Stomach (tissue), 9 donors: ENCODE results near the gene P3H3. TPM values are rescaled to one million over a fixed set of nuclear protein-coding genes. Genes with fewer than 3 reads are reported as not detected.

ENCODE experiments used
- DNase-seq, 2 donors: peaks; one replicate each; pipeline versions ENCODE4 v3.0.0 to v3.0.0-alpha.2; 2013 to 2019
- H3K27ac ChIP-seq, 5 donors: fragments of 200-600 bp in 4 of 5; sonication (generic) in 4 of 5; one replicate each; pipeline ENCODE4 v1.5.1; 2013 to 2019; ENCODE audit warnings: mild to moderate bottlenecking in 1 of 5, moderate library complexity in 1 of 5
- H3K27me3 ChIP-seq, 3 donors: fragments of 200-600 bp; sonication (generic); one replicate each; pipeline ENCODE4 v1.5.1; 2017 to 2019; ENCODE audit warnings: mixed run types in 1 of 3
- H3K36me3 ChIP-seq, 4 donors: fragments of 200-600 bp; sonication (generic); 1 replicate in 3 of 4; 2 replicates in 1 of 4; pipeline ENCODE4 v1.5.1; 2016 to 2019
- H3K4me1 ChIP-seq, 4 donors: fragments of 200-600 bp; sonication (generic); one replicate each; pipeline ENCODE4 v1.5.1; 2016 to 2019
- H3K4me3 ChIP-seq, 4 donors: fragments of 200-600 bp; sonication (generic) in 3 of 4; one replicate each; pipeline ENCODE4 v1.5.1; 2016 to 2019; ENCODE audit warnings: mild to moderate bottlenecking in 1 of 4
- H3K9me3 ChIP-seq, 4 donors: fragments of 200-600 bp; sonication (generic); one replicate each; pipeline ENCODE4 v1.5.1; 2016 to 2019
- EP300 ChIP-seq: sonication (generic); formaldehyde crosslinking; IDR thresholded peaks from one replicate; pipeline ENCODE4 v1.6.1; 2017; ENCODE audit warnings: antibody characterized with exemption
- POLR2A ChIP-seq, 4 donors: fragments of 450-650 bp; IDR thresholded peaks; one replicate each; pipeline ENCODE4 v1.6.1; 2016; ENCODE audit warnings: antibody characterized with exemption in 4 of 4, control low read depth in 2 of 4, mild to moderate bottlenecking in 1 of 4, moderate library complexity in 1 of 4
- POLR2AphosphoS5 ChIP-seq, 3 donors: sonication (generic); formaldehyde crosslinking; IDR thresholded peaks; one replicate each; pipeline ENCODE4 v1.6.1; 2016; ENCODE audit warnings: antibody characterized with exemption in 3 of 3
- WGBS, 5 donors: extraction: QIAGEN DNeasy Blood & Tissue Kit in 3 of 5; methylation state at CpG; one replicate each; pipeline versions ENCODE4 v1.1.5 to v1.1.7; 2013 to 2018; 5-methylcytosine and 5-hydroxymethylcytosine counted together
- intact Hi-C: fragments of 100-400 bp; cut with DNase I; formaldehyde crosslinking; loops from one replicate; pipeline ENCODE4 v1.15.1; 2023; ENCODE audit warnings: low total_unique reads
- polyA plus RNA-seq, 3 donors: library from polyadenylated mRNA; stranded (reverse); fragments of 200-250 nt; gene quantifications; one replicate each; pipeline ENCODE4 v1.2.3, GENCODE V29; 2013
- total RNA-seq, 5 donors: library from RNA; depleted of rRNA; stranded (reverse); fragments of >200 nt; gene quantifications; one replicate each; pipeline versions ENCODE4 v1.1.0 to v1.2.3, GENCODE V29; 2014 to 2016
- TF ChIP-seq, protein P1 (sequence below), 7 experiments: fragments of 450-650 bp in 4 of 7; fragments of 200-600 bp in 3 of 7; sonication (generic) in 3 of 7; IDR thresholded peaks; one replicate each; pipeline ENCODE4 v1.5.1; 2016 to 2019; ENCODE audit warnings: antibody characterized with exemption in 7 of 7, control low read depth in 2 of 7, mild to moderate bottlenecking in 1 of 7
- donor health status: healthy with polysubstance abuse.
- donor health status: Bipolar disorder and iron deficiency.
- donor health status: healthy.

Gene P3H3
- total and polyA plus RNA-seq, 8 donors: 7.0 to 41.1 (median 15.6) TPM

DNA sequence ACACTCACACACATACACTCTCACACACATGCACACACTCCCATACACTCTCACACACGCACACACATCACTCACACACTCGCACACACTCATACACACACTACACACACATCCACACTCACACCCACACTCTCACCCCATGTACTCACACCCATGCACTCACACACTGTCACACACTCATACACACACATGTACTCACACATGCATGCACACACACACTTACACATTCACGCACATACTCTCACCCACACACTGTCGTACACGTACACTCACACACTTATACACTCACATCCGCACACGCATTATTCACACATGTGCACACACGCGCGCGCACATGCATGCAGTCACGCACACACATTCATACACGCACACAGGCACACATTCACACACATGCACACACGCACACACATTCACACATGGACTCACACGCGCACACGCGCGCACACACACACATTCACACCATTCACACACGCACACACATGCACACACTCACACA, 10.5 kb upstream of the P3H3 start:
- Histone ChIP-seq H3K4me3 (no peak overlapping the region), H3K9me3 (no peaks in the 10 kb centered on the region), H3K27ac (no peak overlapping the region), H3K27me3 (peaks cover 0 to 41% (median 14%) of the 10 kb centered on the region in 3 donors), H3K4me1 (peaks cover 14 to 20% (median 18%) of the 10 kb centered on the region in 4 donors), H3K36me3 (peaks cover 0 to 4% (median 0%) of the 10 kb centered on the region in 4 donors)
- TF ChIP-seq, protein P1, sequence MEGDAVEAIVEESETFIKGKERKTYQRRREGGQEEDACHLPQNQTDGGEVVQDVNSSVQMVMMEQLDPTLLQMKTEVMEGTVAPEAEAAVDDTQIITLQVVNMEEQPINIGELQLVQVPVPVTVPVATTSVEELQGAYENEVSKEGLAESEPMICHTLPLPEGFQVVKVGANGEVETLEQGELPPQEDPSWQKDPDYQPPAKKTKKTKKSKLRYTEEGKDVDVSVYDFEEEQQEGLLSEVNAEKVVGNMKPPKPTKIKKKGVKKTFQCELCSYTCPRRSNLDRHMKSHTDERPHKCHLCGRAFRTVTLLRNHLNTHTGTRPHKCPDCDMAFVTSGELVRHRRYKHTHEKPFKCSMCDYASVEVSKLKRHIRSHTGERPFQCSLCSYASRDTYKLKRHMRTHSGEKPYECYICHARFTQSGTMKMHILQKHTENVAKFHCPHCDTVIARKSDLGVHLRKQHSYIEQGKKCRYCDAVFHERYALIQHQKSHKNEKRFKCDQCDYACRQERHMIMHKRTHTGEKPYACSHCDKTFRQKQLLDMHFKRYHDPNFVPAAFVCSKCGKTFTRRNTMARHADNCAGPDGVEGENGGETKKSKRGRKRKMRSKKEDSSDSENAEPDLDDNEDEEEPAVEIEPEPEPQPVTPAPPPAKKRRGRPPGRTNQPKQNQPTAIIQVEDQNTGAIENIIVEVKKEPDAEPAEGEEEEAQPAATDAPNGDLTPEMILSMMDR (IDR thresholded peaks at IDR 0.05): no peak
- TF ChIP-seq POLR2AphosphoS5 (IDR thresholded peaks at IDR 0.05): no peak
- no peak for TF ChIP-seq POLR2A (IDR thresholded peaks at IDR 0.05)
- no peak for TF ChIP-seq EP300
- no peak for DNase-seq
- intact Hi-C loops: no loop called here
- 81 to 92% (median 85%) methylated on average over 20 of the region's 20 CpGs for WGBS, 5 donors

DNA sequence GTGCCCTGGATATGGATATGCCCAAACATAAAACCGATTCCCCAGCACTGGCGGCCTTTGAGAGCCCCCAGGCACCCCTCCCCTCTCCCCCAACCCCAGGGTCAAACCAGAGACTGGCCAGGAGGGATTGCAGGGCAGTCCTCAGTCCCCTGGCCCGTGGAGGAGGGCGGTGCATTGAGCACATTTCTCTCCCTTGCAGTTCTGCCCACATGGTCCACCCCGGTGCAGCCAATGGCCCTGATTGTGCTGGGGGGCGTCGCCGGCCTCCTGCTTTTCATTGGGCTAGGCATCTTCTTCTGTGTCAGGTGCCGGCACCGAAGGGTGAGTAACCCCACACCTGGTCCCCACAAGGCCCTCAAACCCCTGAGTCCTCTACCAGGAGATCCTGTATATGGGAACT, 10.0 kb upstream of the P3H3 start:
- H3K27ac ChIP-seq: no peak overlapping the region
- peaks cover 14 to 20% (median 19%) of the 10 kb centered on the region in 4 donors for H3K4me1 ChIP-seq
- DNase-seq: peak in 1 of 2 donors; percentile 27
- peaks cover 0 to 4% (median 0%) of the 10 kb centered on the region in 4 donors for H3K36me3 ChIP-seq
- 36 to 60% (median 48%) methylated on average over 10 of the region's 10 CpGs for WGBS, 5 donors
- H3K27me3 ChIP-seq: peaks cover 0 to 46% (median 19%) of the 10 kb centered on the region in 3 donors
- intact Hi-C loops: no loop called here
- TF ChIP-seq, protein P1 (IDR thresholded peaks at IDR 0.05): no peak
- no peak for TF ChIP-seq POLR2A (IDR thresholded peaks at IDR 0.05)
- TF ChIP-seq EP300: no peak
- no peak for TF ChIP-seq POLR2AphosphoS5 (IDR thresholded peaks at IDR 0.05)
- no peak overlapping the region for H3K4me3 ChIP-seq
- no peaks in the 10 kb centered on the region for H3K9me3 ChIP-seq

DNA sequence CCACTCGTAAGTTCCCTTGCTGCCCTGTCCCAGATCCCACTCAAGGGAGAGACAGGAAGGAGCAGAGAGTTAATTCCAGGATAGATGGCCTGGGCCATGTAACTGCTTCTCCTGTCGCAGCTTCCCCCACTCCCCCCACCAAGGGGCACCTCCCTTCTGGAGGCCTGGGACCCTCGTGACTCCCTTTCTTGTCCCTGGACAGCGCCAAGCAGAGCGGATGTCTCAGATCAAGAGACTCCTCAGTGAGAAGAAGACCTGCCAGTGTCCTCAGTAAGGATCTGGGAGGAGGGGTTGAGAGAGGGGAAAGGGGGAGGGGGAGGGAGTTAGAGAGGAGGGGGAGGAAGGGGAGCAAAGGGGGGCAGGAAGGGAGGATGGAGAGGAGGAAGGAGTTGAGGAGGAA, 9.6 kb upstream of the P3H3 start:
- Histone ChIP-seq H3K27ac (no peak overlapping the region), H3K9me3 (no peaks in the 10 kb centered on the region), H3K36me3 (peaks cover 0 to 4% (median 0%) of the 10 kb centered on the region in 4 donors), H3K27me3 (peaks cover 0 to 50% (median 24%) of the 10 kb centered on the region in 3 donors), H3K4me3 (no peak overlapping the region), H3K4me1 (peaks cover 14 to 20% (median 19%) of the 10 kb centered on the region in 4 donors)
- 70 to 87% (median 77%) methylated on average over 4 to 5 of the region's 5 CpGs for WGBS, 5 donors
- intact Hi-C loops: no loop called here
- TF ChIP-seq EP300: no peak
- TF ChIP-seq, protein P1 (IDR thresholded peaks at IDR 0.05): no peak
- no peak for TF ChIP-seq POLR2AphosphoS5 (IDR thresholded peaks at IDR 0.05)
- TF ChIP-seq POLR2A (IDR thresholded peaks at IDR 0.05): no peak
- DNase-seq: peak in 1 of 2 donors; percentile 18

DNA sequence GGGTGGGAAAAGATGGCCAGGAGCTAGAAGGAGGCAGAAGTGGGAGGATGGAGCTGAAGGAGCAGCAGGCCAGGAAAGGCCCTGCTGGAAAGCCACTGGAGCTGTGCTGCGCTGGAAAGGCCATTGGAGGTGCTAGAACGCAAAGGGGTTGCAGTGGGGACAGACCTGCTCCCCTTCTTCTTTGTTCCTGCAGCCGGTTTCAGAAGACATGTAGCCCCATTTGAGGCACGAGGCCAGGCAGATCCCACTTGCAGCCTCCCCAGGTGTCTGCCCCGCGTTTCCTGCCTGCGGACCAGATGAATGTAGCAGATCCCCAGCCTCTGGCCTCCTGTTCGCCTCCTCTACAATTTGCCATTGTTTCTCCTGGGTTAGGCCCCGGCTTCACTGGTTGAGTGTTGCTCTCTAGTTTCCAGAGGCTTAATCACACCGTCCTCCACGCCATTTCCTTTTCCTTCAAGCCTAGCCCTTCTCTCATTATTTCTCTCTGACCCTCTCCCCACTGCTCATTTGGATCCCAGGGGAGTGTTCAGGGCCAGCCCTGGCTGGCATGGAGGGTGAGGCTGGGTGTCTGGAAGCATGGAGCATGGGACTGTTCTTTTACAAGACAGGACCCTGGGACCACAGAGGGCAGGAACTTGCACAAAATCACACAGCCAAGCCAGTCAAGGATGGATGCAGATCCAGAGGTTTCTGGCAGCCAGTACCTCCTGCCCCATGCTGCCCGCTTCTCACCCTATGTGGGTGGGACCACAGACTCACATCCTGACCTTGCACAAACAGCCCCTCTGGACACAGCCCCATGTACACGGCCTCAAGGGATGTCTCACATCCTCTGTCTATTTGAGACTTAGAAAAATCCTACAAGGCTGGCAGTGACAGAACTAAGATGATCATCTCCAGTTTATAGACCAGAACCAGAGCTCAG, 8.8 kb upstream of the P3H3 start:
- Histone ChIP-seq H3K27ac (no peak overlapping the region), H3K4me1 (peaks cover 14 to 20% (median 19%) of the 10 kb centered on the region in 4 donors), H3K27me3 (peaks cover 0 to 56% (median 27%) of the 10 kb centered on the region in 3 donors), H3K9me3 (no peaks in the 10 kb centered on the region), H3K4me3 (no peak overlapping the region), H3K36me3 (peaks cover 0 to 4% (median 0%) of the 10 kb centered on the region in 4 donors)
- DNase-seq: no peak
- no peak for TF ChIP-seq POLR2A (IDR thresholded peaks at IDR 0.05)
- 78 to 82% (median 80%) methylated on average over 11 to 13 of the region's 13 CpGs for WGBS, 5 donors
- intact Hi-C loops: loop anchor here (10.0 kb wide), 1 partner anchor 75 kb away; no protein-coding TSS in a partner anchor
